Femur (tissue), 1 donor: ENCODE results near the gene PPP2R3B.
A peak's percentile ranks its signal among the peaks of the same experiment; 100 is the strongest.
"Not testable (repeated sequence)": the region's sequence is repeated elsewhere in the genome, so short reads cannot be mapped to it uniquely, and the experiment has no call there.

Experiments used
- DNase-seq: peaks from one replicate; pipeline ENCODE4 v3.0.0-alpha.2; 2017

PPP2R3B gene

GRCh38 chrX:317424-318067, 69.2 kb downstream of the PPP2R3B start:
- DNase-seq = no peak

- peak; percentile 23 for DNase-seq
Observed at GRCh38 chrX:316351-317325, 70.1 kb downstream of the PPP2R3B start.

GRCh38 chrX:314781-315595, 71.7 kb downstream of the PPP2R3B start:
- DNase-seq = no peak

- no peak for DNase-seq
Observed at GRCh38 chrX:314049-314448, 72.7 kb downstream of the PPP2R3B start.

- no peak for DNase-seq
Observed at GRCh38 chrX:313546-313945, 73.2 kb downstream of the PPP2R3B start.

GRCh38 chrX:312621-313331, 73.9 kb downstream of the PPP2R3B start:
- no peak for DNase-seq

- DNase-seq = no peak
Observed at GRCh38 chrX:311156-312129, 75.3 kb downstream of the PPP2R3B start.

GRCh38 chrX:310621-311155, 76.0 kb downstream of the PPP2R3B start:
- DNase-seq = no peak

GRCh38 chrX:308821-309520, 77.7 kb downstream of the PPP2R3B start:
- DNase-seq = no peak

- DNase-seq = no peak
Observed at GRCh38 chrX:307261-308111, 79.2 kb downstream of the PPP2R3B start.

GRCh38 chrX:306614-307251, 80.0 kb downstream of the PPP2R3B start:
- not testable (repeated sequence) for DNase-seq

GRCh38 chrX:305781-306613, 80.7 kb downstream of the PPP2R3B start:
- DNase-seq = not testable (repeated sequence)

GRCh38 chrX:302975-303374, 83.7 kb downstream of the PPP2R3B start:
- no peak for DNase-seq

- DNase-seq = no peak
Observed at GRCh38 chrX:300334-300733, 86.4 kb downstream of the PPP2R3B start.

- DNase-seq = no peak
Observed at GRCh38 chrX:298993-299392, 87.7 kb downstream of the PPP2R3B start.

GRCh38 chrX:295136-295535, 91.6 kb downstream of the PPP2R3B start:
- DNase-seq = no peak
